Ishikawa (cell line): ENCODE measurements around the gene PARD3B.

ENCODE experiments used
- EGR1 ChIP-seq: IDR thresholded peaks from 2 replicates; pipeline ENCODE4 v1.6.1; 2012
- EP300 ChIP-seq: IDR thresholded peaks from 2 replicates; pipeline ENCODE4 v1.6.1; 2012; ENCODE audit warnings: borderline replicate concordance
- NFIC ChIP-seq: IDR thresholded peaks from 2 replicates; pipeline ENCODE4 v1.6.1; 2012
- TAF1 ChIP-seq: IDR thresholded peaks from 2 replicates; pipeline ENCODE4 v1.6.1; 2012; ENCODE audit warnings: low read depth, mild to moderate bottlenecking
- YY1 ChIP-seq: IDR thresholded peaks from 2 replicates; pipeline ENCODE4 v1.6.1; 2012; ENCODE audit warnings: low read depth
- TF ChIP-seq, protein P1 (sequence below): IDR thresholded peaks from 2 replicates; pipeline ENCODE4 v1.6.1; 2012; ENCODE audit warnings: low read depth, mild to moderate bottlenecking

DNA sequence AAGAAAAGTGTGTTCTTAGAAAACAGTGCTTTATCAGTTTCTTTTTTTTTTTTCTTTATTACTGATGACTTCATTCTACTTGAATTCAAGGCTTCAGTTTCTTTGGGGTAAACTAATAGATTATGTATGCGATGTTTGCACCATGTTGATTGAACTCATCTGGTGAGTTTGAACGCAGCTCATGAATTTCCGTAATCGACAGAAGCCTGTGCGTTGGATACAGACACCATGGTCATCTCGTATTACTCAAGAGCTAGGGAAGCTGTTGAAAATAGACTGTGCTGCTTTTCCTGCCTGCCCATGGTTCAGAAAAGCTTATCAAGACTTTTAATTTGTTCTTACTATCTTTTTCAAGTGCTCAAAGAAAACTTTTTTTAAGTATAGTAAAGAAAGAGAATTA is 951.5 kb downstream of the PARD3B start:
- TF ChIP-seq YY1 (no peak), NFIC (no peak), EP300 (no peak), EGR1 (no peak), TAF1 (no peak)
- TF ChIP-seq, protein P1, sequence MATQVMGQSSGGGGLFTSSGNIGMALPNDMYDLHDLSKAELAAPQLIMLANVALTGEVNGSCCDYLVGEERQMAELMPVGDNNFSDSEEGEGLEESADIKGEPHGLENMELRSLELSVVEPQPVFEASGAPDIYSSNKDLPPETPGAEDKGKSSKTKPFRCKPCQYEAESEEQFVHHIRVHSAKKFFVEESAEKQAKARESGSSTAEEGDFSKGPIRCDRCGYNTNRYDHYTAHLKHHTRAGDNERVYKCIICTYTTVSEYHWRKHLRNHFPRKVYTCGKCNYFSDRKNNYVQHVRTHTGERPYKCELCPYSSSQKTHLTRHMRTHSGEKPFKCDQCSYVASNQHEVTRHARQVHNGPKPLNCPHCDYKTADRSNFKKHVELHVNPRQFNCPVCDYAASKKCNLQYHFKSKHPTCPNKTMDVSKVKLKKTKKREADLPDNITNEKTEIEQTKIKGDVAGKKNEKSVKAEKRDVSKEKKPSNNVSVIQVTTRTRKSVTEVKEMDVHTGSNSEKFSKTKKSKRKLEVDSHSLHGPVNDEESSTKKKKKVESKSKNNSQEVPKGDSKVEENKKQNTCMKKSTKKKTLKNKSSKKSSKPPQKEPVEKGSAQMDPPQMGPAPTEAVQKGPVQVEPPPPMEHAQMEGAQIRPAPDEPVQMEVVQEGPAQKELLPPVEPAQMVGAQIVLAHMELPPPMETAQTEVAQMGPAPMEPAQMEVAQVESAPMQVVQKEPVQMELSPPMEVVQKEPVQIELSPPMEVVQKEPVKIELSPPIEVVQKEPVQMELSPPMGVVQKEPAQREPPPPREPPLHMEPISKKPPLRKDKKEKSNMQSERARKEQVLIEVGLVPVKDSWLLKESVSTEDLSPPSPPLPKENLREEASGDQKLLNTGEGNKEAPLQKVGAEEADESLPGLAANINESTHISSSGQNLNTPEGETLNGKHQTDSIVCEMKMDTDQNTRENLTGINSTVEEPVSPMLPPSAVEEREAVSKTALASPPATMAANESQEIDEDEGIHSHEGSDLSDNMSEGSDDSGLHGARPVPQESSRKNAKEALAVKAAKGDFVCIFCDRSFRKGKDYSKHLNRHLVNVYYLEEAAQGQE = no peak
